Adrenal gland (tissue), 19 donors: Measurements from ENCODE around the gene TRIM64C. TPM values are rescaled to one million over a fixed set of nuclear protein-coding genes. Genes with fewer than 3 reads are reported as not detected.
"Not testable (repeated sequence)": the region's sequence is repeated elsewhere in the genome, so short reads cannot be mapped to it uniquely, and the experiment has no call there.

ENCODE experiments used
- DNase-seq, 7 donors: peaks; one replicate each; pipeline ENCODE4 v3.0.0-alpha.2; 2019 to 2020
- H3K27ac ChIP-seq, 5 donors: fragments of 200-600 bp; sonication (generic) in 4 of 5; 1 replicate in 3 of 5; 2 replicates in 2 of 5; pipeline versions ENCODE4 v1.5.1 to v1.8.0; 2016 to 2020; ENCODE audit warnings: mild to moderate bottlenecking in 1 of 5
- H3K27me3 ChIP-seq: fragments of 200-600 bp; 2 replicates; pipeline ENCODE4 v1.8.0; 2021
- H3K36me3 ChIP-seq, 2 donors: fragments of 200-600 bp; replicated peaks in 1 of 2; 1 replicate in 1 of 2; 2 replicates in 1 of 2; pipeline versions ENCODE4 v1.5.1 to v1.8.0; 2018 to 2022
- H3K4me1 ChIP-seq, 2 donors: fragments of 200-600 bp; replicated peaks in 1 of 2; 1 replicate in 1 of 2; 2 replicates in 1 of 2; pipeline versions ENCODE4 v1.5.1 to v1.8.0; 2018 to 2021
- H3K4me3 ChIP-seq, 4 donors: fragments of 200-600 bp; sonication (generic) in 3 of 4; one replicate each; pipeline ENCODE4 v1.5.1; 2016 to 2018
- H3K9me3 ChIP-seq, 3 donors: fragments of 200-600 bp; sonication (generic) in 1 of 3; replicated peaks in 1 of 3; 1 replicate in 2 of 3; 2 replicates in 1 of 3; pipeline versions ENCODE4 v1.5.1 to v1.8.0; 2016 to 2021
- WGBS, 4 donors: extraction: QIAGEN DNeasy Blood & Tissue Kit in 2 of 4; methylation state at CpG; one replicate each; pipeline versions ENCODE4 v1.1.5 to v1.1.7; 2013 to 2017; 5-methylcytosine and 5-hydroxymethylcytosine counted together
- intact Hi-C, 2 donors: fragments of 100-400 bp; cut with DNase I; formaldehyde crosslinking; loops; one replicate each; pipeline versions ENCODE4 v1.14.1 to v1.15.0; 2022 to 2023
- long read RNA-seq, 10 donors: library from polyadenylated mRNA in 3 of 10; unstranded in 2 of 10; stranded (forward) in 1 of 10; transcript quantifications; one replicate each; pipeline ENCODE4 v2.0.0 and lab custom pipeline, GENCODE V29; 2021 to 2026
- polyA plus RNA-seq, 3 donors: library from polyadenylated mRNA; stranded (reverse); fragments of 200-250 nt in 2 of 3; fragments of 350-450 nt in 1 of 3; fragmentation: Illumina TruSeq in 1 of 3; extraction: RNeasy Lipid Tissue Mini Kit (QIAGEN cat#74804) in 1 of 3; gene quantifications; one replicate each; pipeline ENCODE4 v1.2.3, GENCODE V29; 2013 to 2014
- small RNA-seq, 2 donors: library from RNA; depleted of rRNA; stranded (forward); fragments of <200 nt; gene quantifications; one replicate each; pipeline ENCODE3, GENCODE V24; 2016
- total RNA-seq, 9 donors: library from RNA; depleted of rRNA in 4 of 9; stranded (reverse); fragments of >200 nt in 4 of 9; fragments of 120-200 nt in 1 of 9; fragmentation: NEBNext Ultra II Directional in 1 of 9; extraction: Animal tissue kit (Norgen Biotek cat#: 25700) in 1 of 9; gene quantifications; one replicate each; pipeline versions ENCODE4 v1.1.0 to v1.2.4, GENCODE V29; 2013 to 2023
- donor health status: healthy with polysubstance abuse.
- donor health status: Bipolar disorder and iron deficiency.
- donor health status: DM: yes; HTN: yes; CAD: no.
- donor health status: DM: no; HTN: no; CAD: no.
- donor health status: DM: no; HTN: no; CAD: no.
- donor health status: DM: yes; HTN: yes; CAD: no.

The TRIM64C gene, protein sequence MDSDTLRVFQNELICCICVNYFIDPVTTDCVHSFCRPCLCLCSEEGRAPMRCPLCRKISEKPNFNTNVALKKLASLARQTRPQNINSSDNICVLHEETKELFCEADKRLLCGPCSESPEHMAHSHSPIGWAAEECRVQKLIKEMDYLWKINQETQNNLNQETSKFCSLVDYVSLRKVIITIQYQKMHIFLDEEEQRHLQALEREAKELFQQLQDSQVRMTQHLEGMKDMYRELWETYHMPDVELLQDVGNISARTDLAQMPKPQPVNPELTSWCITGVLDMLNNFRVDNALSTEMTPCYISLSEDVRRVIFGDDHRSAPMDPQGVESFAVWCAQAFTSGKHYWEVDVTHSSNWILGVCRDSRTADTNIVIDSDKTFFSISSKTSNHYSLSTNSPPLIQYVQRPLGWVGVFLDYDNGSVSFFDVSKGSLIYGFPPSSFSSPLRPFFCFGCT
- not detected for total RNA-seq
- polyA plus RNA-seq, result not detected
- long read RNA-seq, donor 1, result 0 reads
- long read RNA-seq, donor 2, result 0 reads
- long read RNA-seq, donor 3, result 0 reads
- long read RNA-seq, donor 4, result 0 reads
- long read RNA-seq, donor 5, result 0 reads
- long read RNA-seq, donor 6, result 0 reads
- long read RNA-seq, donor 7, result 0 reads
- long read RNA-seq, donor 8, result 0 reads
- long read RNA-seq, donor 9, result 0 reads
- long read RNA-seq, donor 10, result 0 reads

DNA sequence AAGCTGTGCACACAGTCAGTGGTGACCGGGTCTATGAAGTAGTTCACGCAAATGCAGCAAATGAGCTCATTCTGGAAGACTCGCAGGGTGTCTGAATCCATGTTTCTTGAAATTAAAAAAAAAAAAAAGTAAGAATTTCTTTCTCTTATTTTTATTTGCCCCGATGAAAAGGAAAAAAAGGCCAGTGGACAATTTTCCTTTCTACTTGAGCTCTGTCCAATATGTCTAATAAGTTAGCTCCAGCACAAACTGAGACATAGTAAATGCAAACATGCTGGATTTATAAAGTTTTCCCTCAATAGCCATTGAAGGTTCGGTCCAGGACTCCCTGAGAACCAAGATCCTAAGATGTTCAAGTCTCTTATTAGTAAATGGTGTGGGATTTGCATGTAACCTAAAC lies at the start of gene TRIM64C:
TSS of gene TRIM64C (minus strand) at position 101 of the 400 bp plus-strand sequence. CDS start at position 101, 0 bp downstream.
- not testable (repeated sequence) for H3K9me3 ChIP-seq

DNA sequence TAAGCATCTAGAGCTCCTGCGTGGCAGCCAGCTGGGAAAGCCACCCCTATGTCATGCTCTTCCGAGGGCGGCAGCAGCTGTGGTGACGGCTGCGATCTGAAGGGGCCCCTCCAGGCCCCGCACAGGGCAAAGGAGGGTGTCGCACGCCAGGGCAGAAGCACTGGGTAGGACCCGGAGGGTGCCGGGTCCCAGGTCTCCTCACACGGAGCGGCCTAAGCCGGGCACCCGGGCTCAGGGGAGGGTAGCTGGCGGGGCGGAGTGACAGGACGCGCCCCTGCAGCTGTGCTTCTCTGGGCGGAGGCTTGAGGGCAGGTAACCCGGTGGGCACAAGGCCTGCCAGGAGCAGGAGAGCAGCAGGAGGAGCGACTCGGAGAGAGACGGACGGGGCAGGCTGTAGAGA lies 43.4 kb upstream of the TRIM64C start:
- DNase-seq, H3K27ac ChIP-seq, H3K27me3 ChIP-seq, intact Hi-C loops, H3K9me3 ChIP-seq, H3K4me3 ChIP-seq, H3K4me1 ChIP-seq, H3K36me3 ChIP-seq: not testable (repeated sequence)
- WGBS, 4 donors, result 82 to 88% (median 84%) methylated on average over 8 to 24 of the region's 24 CpGs

More for the DNA sequence above, at the start of gene TRIM64C:
- H3K27me3 ChIP-seq, H3K27ac ChIP-seq, H3K36me3 ChIP-seq, H3K4me1 ChIP-seq, H3K4me3 ChIP-seq, intact Hi-C loops, DNase-seq: not testable (repeated sequence)
- 73 to 82% (median 75%) methylated on average over 5 of the region's 5 CpGs for WGBS, 4 donors

DNA sequence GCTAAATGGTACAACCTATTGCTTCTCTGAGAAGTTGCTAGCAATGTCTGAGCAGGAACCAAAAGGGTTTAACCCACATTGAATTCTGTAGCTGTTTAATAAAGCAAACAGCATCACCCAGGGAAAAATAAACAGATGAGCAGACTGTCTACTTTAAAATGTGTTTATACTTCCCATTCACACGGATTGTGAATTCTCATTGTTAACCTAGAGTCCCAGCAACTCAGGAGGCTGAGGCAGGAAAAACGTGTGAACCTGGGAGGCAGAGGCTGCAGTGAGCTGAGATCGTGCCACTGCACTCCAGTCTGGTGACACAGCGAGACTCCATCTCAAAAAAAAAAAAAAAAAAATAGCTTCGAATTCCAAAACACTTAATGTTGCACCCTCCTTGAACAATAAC lies 11.0 kb upstream of the TRIM64C start:
- H3K27ac ChIP-seq, H3K4me1 ChIP-seq, H3K36me3 ChIP-seq, intact Hi-C loops, H3K27me3 ChIP-seq, H3K4me3 ChIP-seq, DNase-seq, H3K9me3 ChIP-seq: not testable (repeated sequence)
- 58 to 65% (median 59%) methylated on average over 5 of the region's 5 CpGs for WGBS, 4 donors

DNA sequence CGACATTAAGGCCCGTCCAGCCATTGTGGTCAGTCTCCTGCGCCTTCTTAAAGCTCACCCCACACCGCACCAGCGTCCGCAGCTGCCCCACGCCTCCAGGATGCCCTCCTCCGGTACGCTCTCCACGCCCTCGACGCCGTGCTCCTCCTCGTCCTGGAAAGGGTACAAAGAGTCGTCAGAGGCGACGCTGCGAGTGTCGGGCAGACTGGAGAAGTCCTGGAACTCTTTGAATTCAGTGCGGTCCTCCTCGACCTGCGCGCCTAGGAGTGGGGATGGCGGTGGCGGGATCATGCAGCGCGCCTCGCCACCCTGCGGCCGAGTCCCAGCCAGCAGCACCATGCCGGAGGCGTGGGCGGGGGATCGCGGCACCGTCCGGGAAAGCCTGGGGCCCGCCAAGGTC lies 9.1 kb downstream of the TRIM64C start:
- intact Hi-C loops, H3K4me3 ChIP-seq: not testable (repeated sequence)
- WGBS, 4 donors, result 52 to 74% (median 61%) methylated on average over 21 to 38 of the region's 38 CpGs

DNA sequence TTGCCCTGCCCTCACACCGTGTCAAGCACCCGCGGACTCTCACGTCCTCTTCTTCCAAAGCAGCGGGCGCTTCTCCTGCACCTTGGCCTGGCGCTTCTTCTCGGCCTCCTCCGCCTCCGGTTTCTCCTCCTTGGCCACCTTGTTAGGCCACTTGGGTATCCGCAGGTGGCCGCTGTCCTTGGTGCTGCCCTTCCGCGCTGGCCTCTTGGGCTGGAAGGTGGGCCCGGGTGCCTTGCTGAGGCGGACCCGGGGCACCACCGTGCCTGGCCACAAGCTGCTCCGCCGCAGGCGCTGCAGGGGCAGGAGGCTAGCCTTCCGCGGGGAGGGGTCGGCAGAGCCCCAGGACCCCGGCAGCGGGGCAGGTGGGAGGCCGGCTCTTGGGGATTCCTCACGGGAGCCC lies 10.7 kb downstream of the TRIM64C start:
- H3K4me1 ChIP-seq, H3K27ac ChIP-seq, H3K36me3 ChIP-seq, H3K4me3 ChIP-seq, DNase-seq, intact Hi-C loops, H3K27me3 ChIP-seq, H3K9me3 ChIP-seq: not testable (repeated sequence)
- 32 to 68% (median 37%) methylated on average over 13 to 23 of the region's 28 CpGs; no CpG with 5 or more reads in 1 of the 4 donors for WGBS, 4 donors

More for the DNA sequence above, 9.1 kb downstream of the TRIM64C start:
- H3K27ac ChIP-seq, H3K27me3 ChIP-seq, DNase-seq, H3K4me1 ChIP-seq, H3K9me3 ChIP-seq, H3K36me3 ChIP-seq: not testable (repeated sequence)

DNA sequence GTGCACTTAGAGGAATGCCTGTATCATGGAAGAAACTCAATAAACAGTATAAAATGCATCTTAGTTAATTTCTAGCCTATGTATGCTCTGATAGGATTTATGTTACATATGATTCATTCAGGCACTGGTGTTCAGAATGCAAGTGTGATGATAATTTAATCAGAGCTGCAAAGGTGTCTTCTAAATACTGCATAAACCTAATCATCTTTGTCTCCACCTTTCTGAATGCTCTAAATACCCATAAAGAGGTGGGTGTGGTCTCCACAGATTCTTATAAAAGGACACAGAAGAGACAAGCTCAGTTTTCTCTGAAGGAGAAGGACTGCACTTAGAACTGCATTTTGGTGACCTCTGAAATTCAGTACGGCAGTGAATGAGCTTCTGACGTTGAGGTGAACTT lies 30.4 kb downstream of the TRIM64C start, which contains the start of gene TRIM49B:
TSS of gene TRIM49B (plus strand) at position 301 of the 400 bp plus-strand sequence. CDS start 2,777 bp downstream, outside the sequence.
- H3K27ac ChIP-seq, H3K9me3 ChIP-seq, H3K4me1 ChIP-seq, intact Hi-C loops, H3K27me3 ChIP-seq, DNase-seq, H3K4me3 ChIP-seq, H3K36me3 ChIP-seq: not testable (repeated sequence)
- 21 to 26% (median 24%) methylated on average over 1 to 2 of the region's 2 CpGs for WGBS, 4 donors

Small RNAs within 50 kb of the gene (small RNA-seq; reads per million reads assigned to genes)
- 0 reads per million in 2 donors for gene AC084851.1

Other genes starting within 250 kb of the TRIM64C start
- gene TRIM51G, start 75.2 kb downstream of the TRIM64C start, total RNA-seq, result not detected
- not detected for gene TRIM51G, start 75.2 kb downstream of the TRIM64C start, polyA plus RNA-seq
- gene TRIM49B, start 30.3 kb downstream of the TRIM64C start, total RNA-seq, result not detected
- not detected for gene TRIM49B, start 30.3 kb downstream of the TRIM64C start, polyA plus RNA-seq
- 1 to 10 TPM in 3 of 9 donors, under 1 TPM in 5, not detected in 1; 0.28 to 3.9 (median 0.74) TPM for gene FOLH1, start 149.5 kb upstream of the TRIM64C start, total RNA-seq
- gene FOLH1, start 149.5 kb upstream of the TRIM64C start, polyA plus RNA-seq, result 1 to 10 TPM in 1 of 3 donors, under 1 TPM in 2; 0.48 to 1.0 (median 0.64) TPM